ENCODE data around the gene FILIP1L. TPM values are rescaled to one million over a fixed set of nuclear protein-coding genes. Genes with fewer than 3 reads are reported as not detected.

FILIP1L gene
- total RNA-seq, 1 experiment from 2014 or later = 3.7 TPM

GRCh38 chr3:100144255-100144866, 30.1 kb upstream of the FILIP1L start:
- Histone ChIP-seq H3K9me3 (replicated peaks) (peaks cover 6% of the 10 kb centered on the region; the same call in 1 of the 2 replicates), H3K27me3 (no peaks in the 10 kb centered on the region), H3K27ac (no peak overlapping the region), H3K4me3 (no peak overlapping the region), H3K4me1 (no peaks in the 10 kb centered on the region), H3K36me3 (0 out of 2 replicates have a peak, but pooled peaks cover 2% of the 10 kb centered on the region)
- no peak for DNase-seq

DNA sequence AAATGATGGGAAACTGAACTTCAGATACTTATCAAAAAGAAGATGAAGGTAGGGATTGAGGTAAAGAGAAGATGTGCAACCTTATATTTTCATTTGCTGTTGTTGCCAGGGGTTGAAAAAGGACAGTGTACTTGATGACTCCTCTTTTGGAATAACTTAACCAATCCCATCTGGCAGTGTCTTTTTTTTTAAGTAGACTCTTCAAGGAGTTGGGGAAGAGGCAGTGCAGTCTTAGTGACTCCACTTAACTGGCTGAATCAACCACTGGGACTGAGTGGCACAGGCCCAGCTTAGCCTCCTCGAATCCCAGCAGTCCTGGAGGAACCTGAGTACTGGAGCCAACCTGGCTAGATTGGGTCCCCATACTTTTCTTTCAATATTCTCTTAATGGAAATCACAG, 27.3 kb upstream of the FILIP1L start:
- H3K27me3 ChIP-seq = no peaks in the 10 kb centered on the region
- no peak overlapping the region for H3K4me3 ChIP-seq
- H3K36me3 ChIP-seq = no peaks in the 10 kb centered on the region
- no peak overlapping the region for H3K27ac ChIP-seq
- peaks cover 6% of the 10 kb centered on the region; the same call in 1 of the 2 replicates for H3K9me3 ChIP-seq (replicated peaks)
- no peak for DNase-seq
- H3K4me1 ChIP-seq = no peaks in the 10 kb centered on the region

DNA sequence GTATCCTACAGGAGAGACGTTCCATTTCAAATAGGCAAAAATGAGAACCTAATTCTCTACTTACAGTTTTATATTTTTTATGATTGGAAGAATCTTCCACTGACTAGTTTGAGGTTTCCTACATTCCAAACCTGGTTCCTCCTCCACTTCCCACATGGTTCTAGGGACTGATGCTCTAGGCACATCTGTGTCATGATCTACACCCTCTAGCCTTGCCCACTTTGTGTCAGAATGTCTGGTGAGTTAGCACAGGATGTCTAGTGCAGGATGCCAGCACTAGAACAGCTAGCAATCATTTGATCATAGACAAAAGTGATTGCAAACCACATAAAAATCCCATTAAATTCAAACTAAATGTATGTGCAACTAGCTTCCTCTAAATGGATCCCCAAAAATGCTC, 26.7 kb upstream of the FILIP1L start:
- no peaks in the 10 kb centered on the region for H3K27me3 ChIP-seq
- no peaks in the 10 kb centered on the region for H3K4me1 ChIP-seq
- no peaks in the 10 kb centered on the region for H3K36me3 ChIP-seq
- no peak overlapping the region for H3K27ac ChIP-seq
- peaks cover 6% of the 10 kb centered on the region; the same call in 1 of the 2 replicates for H3K9me3 ChIP-seq (replicated peaks)
- no peak overlapping the region for H3K4me3 ChIP-seq
- no peak for DNase-seq

- DNase-seq = no peak
- Histone ChIP-seq H3K9me3 (replicated peaks) (no peaks in the 10 kb centered on the region; the same call in 1 of the 2 replicates), H3K4me1 (no peaks in the 10 kb centered on the region), H3K27me3 (no peaks in the 10 kb centered on the region), H3K36me3 (no peaks in the 10 kb centered on the region), H3K27ac (no peak overlapping the region), H3K4me3 (no peak overlapping the region)
Observed at GRCh38 chr3:100136921-100137320, 22.6 kb upstream of the FILIP1L start.

DNA sequence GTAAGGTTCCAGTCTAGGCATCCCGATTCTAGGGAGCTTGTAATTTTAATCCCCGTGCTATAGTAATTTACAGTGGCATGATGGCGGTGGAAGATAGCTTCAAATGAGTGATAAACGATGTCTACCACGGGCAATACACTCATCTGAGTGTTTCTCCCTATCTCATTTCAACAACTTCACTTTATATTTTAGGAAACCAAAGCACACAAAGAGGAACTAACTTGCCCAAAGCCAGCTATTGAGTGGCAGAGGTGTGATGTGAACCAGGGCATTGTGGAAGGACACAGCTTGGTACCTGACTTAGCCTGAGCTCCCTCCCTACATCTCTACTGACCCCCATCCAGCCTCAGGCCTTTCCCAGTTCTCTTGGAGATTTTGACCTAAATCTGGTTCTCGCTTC, 16.9 kb upstream of the FILIP1L start:
- Histone ChIP-seq H3K4me3 (no peak overlapping the region), H3K36me3 (no peaks in the 10 kb centered on the region), H3K4me1 (peaks cover 6% of the 10 kb centered on the region; the same call in 1 of the 2 replicates), H3K27me3 (no peaks in the 10 kb centered on the region), H3K27ac (no peak overlapping the region), H3K9me3 (replicated peaks) (no peaks in the 10 kb centered on the region)
- no peak for DNase-seq

- DNase-seq = no peak
- H3K9me3 ChIP-seq (replicated peaks) = no peaks in the 10 kb centered on the region
- H3K27ac ChIP-seq = no peak overlapping the region
- no peaks in the 10 kb centered on the region for H3K36me3 ChIP-seq
- no peak overlapping the region for H3K4me3 ChIP-seq
- H3K27me3 ChIP-seq = no peaks in the 10 kb centered on the region
- peaks cover 6% of the 10 kb centered on the region; the same call in 1 of the 2 replicates for H3K4me1 ChIP-seq
Observed at GRCh38 chr3:100129941-100130340, 15.6 kb upstream of the FILIP1L start.

- H3K4me1 ChIP-seq = peaks cover 6% of the 10 kb centered on the region; the same call in 1 of the 2 replicates
- no peaks in the 10 kb centered on the region for H3K36me3 ChIP-seq
- no peak for DNase-seq
- no peak overlapping the region for H3K27ac ChIP-seq
- H3K4me3 ChIP-seq = no peak overlapping the region
- H3K9me3 ChIP-seq (replicated peaks) = no peaks in the 10 kb centered on the region
- H3K27me3 ChIP-seq = no peaks in the 10 kb centered on the region
Observed at GRCh38 chr3:100128565-100128964, 14.3 kb upstream of the FILIP1L start.

GRCh38 chr3:100127792-100128191, 13.5 kb upstream of the FILIP1L start:
- H3K4me1 ChIP-seq = peaks cover 6% of the 10 kb centered on the region; the same call in 1 of the 2 replicates
- DNase-seq = no peak
- H3K36me3 ChIP-seq = no peaks in the 10 kb centered on the region
- no peaks in the 10 kb centered on the region for H3K27me3 ChIP-seq
- H3K27ac ChIP-seq = no peak overlapping the region
- no peaks in the 10 kb centered on the region for H3K9me3 ChIP-seq (replicated peaks)
- H3K4me3 ChIP-seq = no peak overlapping the region

- H3K9me3 ChIP-seq (replicated peaks) = no peaks in the 10 kb centered on the region
- no peaks in the 10 kb centered on the region for H3K36me3 ChIP-seq
- no peak for DNase-seq
- no peak overlapping the region for H3K4me3 ChIP-seq
- H3K4me1 ChIP-seq = peaks cover 6% of the 10 kb centered on the region; the same call in 1 of the 2 replicates
- H3K27ac ChIP-seq = no peak overlapping the region
- no peaks in the 10 kb centered on the region for H3K27me3 ChIP-seq
Observed at GRCh38 chr3:100125161-100125938, 11.0 kb upstream of the FILIP1L start.

- Histone ChIP-seq H3K9me3 (replicated peaks) (no peaks in the 10 kb centered on the region), H3K27me3 (no peaks in the 10 kb centered on the region), H3K36me3 (no peaks in the 10 kb centered on the region), H3K4me3 (no peak overlapping the region), H3K4me1 (peaks cover 5% of the 10 kb centered on the region; the same call in 1 of the 2 replicates), H3K27ac (no peak overlapping the region)
- no peak for DNase-seq
Observed at GRCh38 chr3:100124201-100124761, 10.0 kb upstream of the FILIP1L start.

DNA sequence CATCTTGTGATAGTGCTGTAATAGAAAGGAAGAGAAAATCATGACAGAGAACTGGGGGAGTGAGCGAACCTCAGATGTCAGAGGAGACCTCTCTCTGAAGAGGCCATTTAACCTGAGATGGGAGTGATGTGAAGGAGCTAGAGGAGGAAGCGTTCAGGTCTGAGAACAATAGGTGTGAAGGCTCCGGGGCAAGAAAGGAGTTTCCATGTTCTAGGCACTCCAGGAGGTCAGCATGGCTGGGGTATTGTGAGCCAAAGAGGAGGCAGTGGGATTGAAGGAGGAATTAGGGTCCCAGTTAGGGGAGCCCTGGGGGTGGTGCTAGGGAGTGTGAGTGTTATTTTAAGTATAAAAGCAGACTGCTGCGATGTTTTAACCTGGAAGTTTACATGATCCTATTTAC, 8.8 kb upstream of the FILIP1L start:
- H3K4me1 ChIP-seq = no peaks in the 10 kb centered on the region; the same call in 1 of the 2 replicates
- DNase-seq = no peak
- no peaks in the 10 kb centered on the region for H3K9me3 ChIP-seq (replicated peaks)
- H3K4me3 ChIP-seq = no peak overlapping the region
- H3K27me3 ChIP-seq = no peaks in the 10 kb centered on the region
- no peak overlapping the region for H3K27ac ChIP-seq
- H3K36me3 ChIP-seq = no peaks in the 10 kb centered on the region

DNA sequence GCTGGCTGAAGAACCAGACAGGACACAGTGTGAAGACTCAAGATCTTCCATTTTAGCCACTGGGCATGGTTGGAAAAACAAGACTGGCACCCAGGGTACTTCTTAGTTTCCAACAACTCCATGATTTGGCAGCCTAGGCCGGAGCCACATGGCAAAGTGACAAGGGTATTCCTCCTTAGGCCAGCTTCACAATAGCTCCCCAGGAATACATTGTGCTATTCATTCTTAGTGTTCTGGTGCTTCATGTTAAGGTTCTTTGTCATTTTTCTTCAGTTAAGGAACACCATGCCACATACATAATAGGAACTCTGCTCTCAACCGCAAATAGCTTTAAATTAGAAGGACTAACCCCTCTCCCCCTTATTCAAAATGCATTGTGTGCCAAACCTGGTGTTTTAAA, 8.0 kb upstream of the FILIP1L start:
- no peak for DNase-seq
- Histone ChIP-seq H3K36me3 (no peaks in the 10 kb centered on the region), H3K9me3 (replicated peaks) (no peaks in the 10 kb centered on the region)

GRCh38 chr3:100120693-100121092, 6.4 kb upstream of the FILIP1L start:
- Histone ChIP-seq H3K4me1 (no peaks in the 10 kb centered on the region; the same call in 1 of the 2 replicates), H3K27ac (no peak overlapping the region), H3K27me3 (no peaks in the 10 kb centered on the region), H3K9me3 (replicated peaks) (no peaks in the 10 kb centered on the region), H3K36me3 (peaks cover 3% of the 10 kb centered on the region; the same call in 1 of the 2 replicates), H3K4me3 (no peak overlapping the region)
- no peak for DNase-seq

More for the DNA sequence above, 8.0 kb upstream of the FILIP1L start:
- no peaks in the 10 kb centered on the region for H3K27me3 ChIP-seq
- H3K4me3 ChIP-seq = no peak overlapping the region
- no peaks in the 10 kb centered on the region; the same call in 1 of the 2 replicates for H3K4me1 ChIP-seq
- H3K27ac ChIP-seq = no peak overlapping the region

DNA sequence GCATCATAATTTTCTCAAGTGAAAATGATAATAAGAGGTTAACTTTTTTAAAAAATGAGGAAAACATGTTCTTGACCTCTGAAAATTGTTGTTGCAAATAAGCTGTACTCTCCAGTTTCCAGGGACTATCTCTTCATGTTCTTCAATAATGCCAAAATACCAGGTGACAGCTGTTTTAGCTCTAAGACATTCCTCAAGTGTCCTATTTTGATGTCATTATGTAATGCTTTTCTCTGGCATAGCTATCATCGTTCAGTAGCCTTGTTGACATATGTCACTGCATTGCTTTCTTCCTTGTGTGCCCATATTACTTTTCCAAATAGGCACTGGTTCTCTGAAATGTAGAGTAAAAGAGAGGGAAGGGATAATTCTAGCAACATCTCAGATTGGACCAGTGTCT, 5.7 kb upstream of the FILIP1L start:
- DNase-seq = no peak

GRCh38 chr3:100117093-100117492, 2.8 kb upstream of the FILIP1L start:
- H3K27me3 ChIP-seq = no peaks in the 10 kb centered on the region
- H3K4me3 ChIP-seq = no peak overlapping the region
- no peaks in the 10 kb centered on the region for H3K4me1 ChIP-seq
- peaks cover 3% of the 10 kb centered on the region; the same call in 1 of the 2 replicates for H3K36me3 ChIP-seq
- H3K27ac ChIP-seq = no peak overlapping the region
- H3K9me3 ChIP-seq (replicated peaks) = no peaks in the 10 kb centered on the region
- DNase-seq = no peak

More for the DNA sequence above, 5.7 kb upstream of the FILIP1L start:
- no peaks in the 10 kb centered on the region for H3K27me3 ChIP-seq
- H3K27ac ChIP-seq = no peak overlapping the region
- H3K4me3 ChIP-seq = no peak overlapping the region
- no peaks in the 10 kb centered on the region for H3K9me3 ChIP-seq (replicated peaks)
- H3K4me1 ChIP-seq = no peaks in the 10 kb centered on the region
- H3K36me3 ChIP-seq = peaks cover 3% of the 10 kb centered on the region; the same call in 1 of the 2 replicates
